AG04450 (cell line): Measurements from ENCODE around the gene ATG7. TPM values are rescaled to one million over a fixed set of nuclear protein-coding genes. Genes with fewer than 3 reads are reported as not detected.
A peak's percentile ranks its signal among the peaks of the same experiment; 100 is the strongest.

Source experiments
- CTCF ChIA-PET: fragments of 300-600, 350-600 bp; formaldehyde crosslinking; extraction: SDS; loops from one replicate; lab custom pipeline; 2022; ENCODE audit warnings: antibody characterized with exemption, inconsistent platforms; lab: Charles Lee
- POLR2A ChIA-PET: fragments of 350-600 bp; formaldehyde crosslinking; extraction: SDS; loops from one replicate; lab custom pipeline; 2021; ENCODE audit warnings: antibody characterized with exemption, inconsistent platforms; lab: Yijun Ruan, JAX
- DNase-seq: peaks from one replicate; pipeline ENCODE4 v3.0.0-alpha.2; 2011; ENCODE audit warnings: low read depth, low spot score
- H3K27ac ChIP-seq: one replicate; pipeline ENCODE4 v1.5.1; 2012; ENCODE audit warnings: low read depth, low read length, control low read depth
- H3K27me3 ChIP-seq: one replicate; pipeline ENCODE4 v1.6.0; 2012; ENCODE audit warnings: low read length; ENCODE audit not compliant: control insufficient read depth, insufficient read depth
- H3K4me3 ChIP-seq: 2 replicates; pipeline ENCODE4 v1.5.1; 2011; ENCODE audit warnings: mild to moderate bottlenecking, low read depth, low read length, control low read depth
- H3K9me3 ChIP-seq: 2 replicates; pipeline ENCODE4 v1.5.1; 2012; ENCODE audit warnings: low read length; ENCODE audit not compliant: control insufficient read depth, insufficient read depth
- CTCF ChIP-seq: IDR thresholded peaks from 2 replicates; pipeline ENCODE4 v1.5.1; 2011; ENCODE audit warnings: low read depth, low read length, control low read depth, inconsistent platforms
- polyA plus RNA-seq: library from polyadenylated mRNA; depleted of rRNA; stranded (reverse); fragments of >200 nt; gene quantifications from 2 replicates; pipeline ENCODE4 v1.2.3, GENCODE V29; 2011

The ATG7 gene
- polyA plus RNA-seq, 1 experiment, result 51.7 TPM

GRCh38 chr3:11289864-11290263, 17.7 kb downstream of the ATG7 start:
- Histone ChIP-seq H3K27me3 (no peaks in the 10 kb centered on the region), H3K9me3 (no peaks in the 10 kb centered on the region), H3K27ac (peak overlapping the region; percentile 77), H3K4me3 (no peak overlapping the region)
- no peak for DNase-seq
- CTCF ChIA-PET, result interaction anchor here (3.0 kb wide), 1 partner anchor 229 kb away, joined by 10 read pairs; no protein-coding TSS in a partner anchor
- POLR2A ChIA-PET, result interaction anchor here (1.0 to 2.7 kb wide), 6 partner anchors 9 to 120 kb away, joined by 3 to 16 read pairs (median 4); partner anchors contain the start of gene ATG7
- TF ChIP-seq CTCF, result no peak

- Histone ChIP-seq H3K27me3 (no peaks in the 10 kb centered on the region), H3K4me3 (no peak overlapping the region), H3K27ac (peak overlapping the region; percentile 47), H3K9me3 (no peaks in the 10 kb centered on the region)
- ChIA-PET POLR2A (no interaction called here), CTCF (interaction anchor here (0.8 to 3.0 kb wide), 5 partner anchors 54 to 350 kb away, joined by 3 to 10 read pairs (median 3); no protein-coding TSS in a partner anchor)
- DNase-seq, result no peak
- no peak for TF ChIP-seq CTCF
Observed at GRCh38 chr3:11290743-11291680, 18.8 kb downstream of the ATG7 start.

- H3K27me3 ChIP-seq, result no peaks in the 10 kb centered on the region
- POLR2A ChIA-PET, result interaction anchor here (0.7 to 1.1 kb wide), 2 partner anchors 9 to 42 kb away, joined by 3 to 8 read pairs; no protein-coding TSS in a partner anchor
- CTCF ChIA-PET, result interaction anchor here (0.8 to 3.0 kb wide), 8 partner anchors 10 to 350 kb away, joined by 3 to 10 read pairs (median 3); no protein-coding TSS in a partner anchor
- TF ChIP-seq CTCF, result no peak
- no peaks in the 10 kb centered on the region for H3K9me3 ChIP-seq
- no peak for DNase-seq
- H3K4me3 ChIP-seq, result no peak overlapping the region
- no peak overlapping the region for H3K27ac ChIP-seq
Observed at GRCh38 chr3:11291808-11292207, 19.6 kb downstream of the ATG7 start.

GRCh38 chr3:11297126-11297525, 24.9 kb downstream of the ATG7 start:
- ChIA-PET POLR2A (no interaction called here), CTCF (interaction anchor here (1.4 kb wide), 1 partner anchor 15 kb away, joined by 4 read pairs; no protein-coding TSS in a partner anchor)
- Histone ChIP-seq H3K9me3 (no peaks in the 10 kb centered on the region), H3K27me3 (no peaks in the 10 kb centered on the region), H3K27ac (no peak overlapping the region), H3K4me3 (no peak overlapping the region)
- DNase-seq, result no peak
- TF ChIP-seq CTCF, result no peak
